ENCODE results near the gene ANKRD28.

ANKRD28 gene

DNA sequence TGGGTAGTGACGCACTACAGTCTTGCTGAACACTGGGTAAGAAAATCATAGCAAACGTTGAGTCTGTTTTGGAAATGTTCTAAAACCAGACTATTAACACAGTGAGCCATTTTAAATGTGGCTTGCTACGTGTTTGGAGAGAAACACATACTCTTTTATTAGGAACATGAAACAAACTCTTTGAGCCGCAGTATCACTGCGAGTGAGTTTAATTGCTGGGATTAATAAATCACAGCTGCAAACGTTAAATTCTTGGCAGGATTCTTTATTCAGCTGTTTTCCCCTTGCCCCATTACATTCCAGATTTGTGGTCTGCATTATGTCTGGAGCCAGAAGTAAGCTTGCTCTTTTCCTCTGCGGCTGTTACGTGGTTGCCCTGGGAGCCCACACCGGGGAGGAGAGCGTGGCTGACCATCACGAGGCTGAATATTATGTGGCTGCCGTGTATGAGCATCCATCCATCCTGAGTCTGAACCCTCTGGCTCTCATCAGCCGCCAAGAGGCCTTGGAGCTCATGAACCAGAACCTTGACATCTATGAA lies 162.6 kb downstream of the ANKRD28 start:
- H3K79me1 ChIP-seq (ENCODE audit: low read length), result no peaks in the 10 kb centered on the region
- no peaks in the 10 kb centered on the region for H3K36me3 ChIP-seq (ENCODE audit: control insufficient read depth, insufficient read depth, low read length)
- H3K79me2 ChIP-seq (ENCODE audit: control insufficient read depth, insufficient read depth, low read length), result no peaks in the 10 kb centered on the region
- no peak overlapping the region for H3K56ac ChIP-seq (ENCODE audit: low read length)
- no peak overlapping the region for H4K5ac ChIP-seq (ENCODE audit: low read length)
- no CpG with 5 or more reads among the region's 13 CpGs for WGBS (ENCODE audit: extremely low coverage, insufficient coverage, low lambda C conversion rate)
- H2BK5ac ChIP-seq (ENCODE audit: low read length), result no peak overlapping the region
- H3K27ac ChIP-seq (ENCODE audit: low read depth, low read length), result no peak overlapping the region
- H4K8ac ChIP-seq (ENCODE audit: low read depth, low read length), result no peak overlapping the region
- H3K18ac ChIP-seq (ENCODE audit: low read length), result no peak overlapping the region
- no peak overlapping the region for H3K23ac ChIP-seq (ENCODE audit: low read length)
- no peak overlapping the region for H3K9ac ChIP-seq (ENCODE audit: low read length)
- no peaks in the 10 kb centered on the region for H3K27me3 ChIP-seq (ENCODE audit: insufficient read depth, low read length, poor library complexity)
- no peak overlapping the region for H2BK15ac ChIP-seq (replicated peaks; ENCODE audit: low read depth)
- no peaks in the 10 kb centered on the region for H3K4me1 ChIP-seq (ENCODE audit: control insufficient read depth, low read depth, low read length)
- H3K4me3 ChIP-seq (ENCODE audit: low read length), result no peak overlapping the region
- H2AK5ac ChIP-seq (ENCODE audit: low read length), result no peak overlapping the region
- no peak overlapping the region for H3K4me2 ChIP-seq (ENCODE audit: low read length)
- H3K4ac ChIP-seq (ENCODE audit: low read depth, low read length), result no peak overlapping the region
- DNase-seq, result no peak
- no peak overlapping the region for H2BK120ac ChIP-seq (ENCODE audit: low read depth, low read length)

DNA sequence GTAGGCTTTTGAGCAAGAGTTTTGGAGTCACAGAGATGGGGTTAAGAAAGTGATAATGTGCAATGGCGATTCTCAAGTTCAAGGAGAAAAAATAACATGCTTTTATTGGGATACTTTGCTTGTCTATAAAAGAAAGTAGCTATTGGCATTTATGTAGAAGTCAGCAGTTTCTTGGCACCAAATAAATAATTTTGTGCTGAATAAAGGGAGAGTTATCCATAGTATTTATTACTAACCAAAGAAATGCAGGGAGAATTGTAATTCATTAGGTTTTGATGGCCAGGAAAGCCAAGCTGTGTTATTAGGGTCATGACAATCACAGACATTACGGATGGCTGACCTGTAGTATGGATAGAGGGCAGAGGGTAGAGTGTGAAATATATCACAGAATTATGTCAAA lies 163.1 kb downstream of the ANKRD28 start:
- WGBS (ENCODE audit: extremely low coverage, insufficient coverage, low lambda C conversion rate), result no CpG with 5 or more reads among the region's 2 CpGs
- no peak overlapping the region for H3K18ac ChIP-seq (ENCODE audit: low read length)
- H3K79me1 ChIP-seq (ENCODE audit: low read length), result no peaks in the 10 kb centered on the region
- no peak overlapping the region for H2BK5ac ChIP-seq (ENCODE audit: low read length)
- H3K4me2 ChIP-seq (ENCODE audit: low read length), result no peak overlapping the region
- no peaks in the 10 kb centered on the region for H3K27me3 ChIP-seq (ENCODE audit: insufficient read depth, low read length, poor library complexity)
- no peak overlapping the region for H2BK120ac ChIP-seq (ENCODE audit: low read depth, low read length)
- H3K4me3 ChIP-seq (ENCODE audit: low read length), result no peak overlapping the region
- H3K9ac ChIP-seq (ENCODE audit: low read length), result no peak overlapping the region
- H3K79me2 ChIP-seq (ENCODE audit: control insufficient read depth, insufficient read depth, low read length), result no peaks in the 10 kb centered on the region
- H4K8ac ChIP-seq (ENCODE audit: low read depth, low read length), result no peak overlapping the region
- no peak overlapping the region for H3K23ac ChIP-seq (ENCODE audit: low read length)
- no peak overlapping the region for H2BK15ac ChIP-seq (replicated peaks; ENCODE audit: low read depth)
- H3K27ac ChIP-seq (ENCODE audit: low read depth, low read length), result no peak overlapping the region
- no peak overlapping the region for H4K5ac ChIP-seq (ENCODE audit: low read length)
- H3K4me1 ChIP-seq (ENCODE audit: control insufficient read depth, low read depth, low read length), result no peaks in the 10 kb centered on the region
- no peak overlapping the region for H3K4ac ChIP-seq (ENCODE audit: low read depth, low read length)
- no peaks in the 10 kb centered on the region for H3K36me3 ChIP-seq (ENCODE audit: control insufficient read depth, insufficient read depth, low read length)
- no peak overlapping the region for H2AK5ac ChIP-seq (ENCODE audit: low read length)
- no peak overlapping the region for H3K56ac ChIP-seq (ENCODE audit: low read length)
- DNase-seq, result no peak

DNA sequence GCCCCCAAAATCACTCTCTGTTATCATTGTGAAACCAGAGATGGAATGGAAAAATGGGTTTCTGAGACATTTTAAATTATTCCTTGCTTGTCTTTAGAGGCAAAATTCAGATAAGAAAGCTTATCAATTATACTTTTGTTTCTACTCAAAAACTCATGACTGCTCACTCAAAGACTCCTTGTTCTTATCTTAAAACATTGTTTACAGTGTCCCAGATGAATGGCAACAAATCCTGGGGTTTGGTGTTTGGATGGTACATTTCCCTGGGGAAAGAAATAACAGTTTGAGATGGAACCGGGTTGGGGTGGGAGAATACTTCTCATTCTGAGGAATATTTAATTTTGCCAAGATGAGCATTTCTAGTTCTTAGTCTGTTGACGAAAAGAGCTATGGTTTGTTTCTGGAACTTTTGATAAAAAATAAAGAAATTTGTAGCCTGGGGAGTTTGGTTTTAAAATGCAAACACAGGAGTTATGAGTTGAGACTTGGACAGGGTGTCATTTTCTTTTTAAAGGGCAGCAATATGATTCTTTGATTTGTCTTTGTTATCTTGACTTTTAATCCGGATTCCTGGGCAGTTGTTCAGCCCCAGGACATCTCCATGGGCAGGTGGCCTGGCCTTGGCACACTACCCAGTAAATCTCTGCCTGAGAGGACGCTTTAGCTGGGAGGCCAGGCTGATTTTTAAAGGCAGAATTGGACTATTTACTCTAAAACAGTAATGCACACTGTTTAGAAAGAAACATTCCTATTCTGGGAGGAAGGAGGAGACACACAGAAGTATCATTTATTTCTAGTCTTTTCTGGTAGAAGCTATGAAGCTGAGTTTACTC lies 163.8 kb downstream of the ANKRD28 start:
- Histone ChIP-seq H3K18ac (ENCODE audit: low read length) (no peak overlapping the region), H2BK15ac (replicated peaks; ENCODE audit: low read depth) (no peak overlapping the region), H3K79me2 (ENCODE audit: control insufficient read depth, insufficient read depth, low read length) (no peaks in the 10 kb centered on the region), H3K79me1 (ENCODE audit: low read length) (no peaks in the 10 kb centered on the region), H2AK5ac (ENCODE audit: low read length) (no peak overlapping the region), H3K27me3 (ENCODE audit: insufficient read depth, low read length, poor library complexity) (no peaks in the 10 kb centered on the region), H2BK120ac (ENCODE audit: low read depth, low read length) (no peak overlapping the region), H3K23ac (ENCODE audit: low read length) (no peak overlapping the region), H3K27ac (ENCODE audit: low read depth, low read length) (no peak overlapping the region), H3K4me1 (ENCODE audit: control insufficient read depth, low read depth, low read length) (no peaks in the 10 kb centered on the region), H4K5ac (ENCODE audit: low read length) (no peak overlapping the region), H4K8ac (ENCODE audit: low read depth, low read length) (no peak overlapping the region), H3K9ac (ENCODE audit: low read length) (no peak overlapping the region), H2BK5ac (ENCODE audit: low read length) (no peak overlapping the region), H3K4me3 (ENCODE audit: low read length) (no peak overlapping the region), H3K4ac (ENCODE audit: low read depth, low read length) (no peak overlapping the region), H3K56ac (ENCODE audit: low read length) (no peak overlapping the region), H3K36me3 (ENCODE audit: control insufficient read depth, insufficient read depth, low read length) (no peaks in the 10 kb centered on the region), H3K4me2 (ENCODE audit: low read length) (no peak overlapping the region)
- no CpG with 5 or more reads among the region's 4 CpGs for WGBS (ENCODE audit: extremely low coverage, insufficient coverage, low lambda C conversion rate)
- no peak for DNase-seq

DNA sequence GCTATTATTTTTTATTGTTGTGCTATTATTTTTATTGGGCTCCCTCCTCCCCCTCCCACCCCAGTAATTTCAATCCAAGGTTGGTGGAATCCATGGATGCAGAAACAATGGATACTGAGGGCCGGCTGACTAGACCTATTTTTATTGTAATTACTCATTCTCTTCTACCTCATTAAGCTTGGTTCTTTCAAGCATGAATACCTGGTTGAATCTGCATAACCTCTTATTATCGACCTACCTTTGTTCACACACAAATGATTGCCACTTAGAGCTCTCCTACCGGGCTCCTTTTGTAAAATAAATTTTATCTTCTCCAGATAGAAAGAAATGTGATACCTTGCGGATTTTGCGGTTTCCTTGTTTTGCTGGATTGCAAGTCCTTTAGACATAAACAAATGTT lies 164.6 kb downstream of the ANKRD28 start:
- H2BK5ac ChIP-seq (ENCODE audit: low read length), result no peak overlapping the region
- H3K4ac ChIP-seq (ENCODE audit: low read depth, low read length), result no peak overlapping the region
- no peaks in the 10 kb centered on the region for H3K27me3 ChIP-seq (ENCODE audit: insufficient read depth, low read length, poor library complexity)
- no peak overlapping the region for H3K9ac ChIP-seq (ENCODE audit: low read length)
- no peak overlapping the region for H3K27ac ChIP-seq (ENCODE audit: low read depth, low read length)
- H3K4me1 ChIP-seq (ENCODE audit: control insufficient read depth, low read depth, low read length), result no peaks in the 10 kb centered on the region
- no peak for DNase-seq
- no peak overlapping the region for H2AK5ac ChIP-seq (ENCODE audit: low read length)
- H3K79me2 ChIP-seq (ENCODE audit: control insufficient read depth, insufficient read depth, low read length), result no peaks in the 10 kb centered on the region
- no peak overlapping the region for H3K4me2 ChIP-seq (ENCODE audit: low read length)
- no peak overlapping the region for H4K8ac ChIP-seq (ENCODE audit: low read depth, low read length)
- H3K79me1 ChIP-seq (ENCODE audit: low read length), result no peaks in the 10 kb centered on the region
- no CpG with 5 or more reads among the region's 5 CpGs for WGBS (ENCODE audit: extremely low coverage, insufficient coverage, low lambda C conversion rate)
- H2BK120ac ChIP-seq (ENCODE audit: low read depth, low read length), result no peak overlapping the region
- H3K36me3 ChIP-seq (ENCODE audit: control insufficient read depth, insufficient read depth, low read length), result no peaks in the 10 kb centered on the region
- H3K18ac ChIP-seq (ENCODE audit: low read length), result no peak overlapping the region
- H4K5ac ChIP-seq (ENCODE audit: low read length), result no peak overlapping the region
- H3K56ac ChIP-seq (ENCODE audit: low read length), result no peak overlapping the region
- H2BK15ac ChIP-seq (replicated peaks; ENCODE audit: low read depth), result no peak overlapping the region
- H3K4me3 ChIP-seq (ENCODE audit: low read length), result no peak overlapping the region
- H3K23ac ChIP-seq (ENCODE audit: low read length), result no peak overlapping the region

DNA sequence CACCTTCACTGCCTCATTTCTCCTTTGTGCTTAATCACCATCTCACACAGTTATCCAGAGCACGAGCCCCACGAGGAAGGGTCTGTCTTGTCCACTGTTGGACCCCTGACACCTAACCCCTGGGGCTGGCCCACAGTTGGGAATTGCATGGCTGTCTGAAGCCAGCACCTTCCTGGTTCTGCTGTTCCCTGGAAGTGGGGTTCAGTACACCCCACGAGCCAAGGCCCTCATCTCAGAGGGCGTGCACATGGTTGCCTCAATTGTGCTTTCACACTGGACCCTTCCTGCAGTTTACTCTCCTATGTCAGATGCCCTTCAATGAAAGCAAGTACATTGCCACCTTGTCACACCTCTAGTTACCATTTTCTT lies 165.6 kb downstream of the ANKRD28 start:
- no peak overlapping the region for H3K27ac ChIP-seq (ENCODE audit: low read depth, low read length)
- H4K5ac ChIP-seq (ENCODE audit: low read length), result no peak overlapping the region
- no peak overlapping the region for H3K4me2 ChIP-seq (ENCODE audit: low read length)
- no peak overlapping the region for H4K8ac ChIP-seq (ENCODE audit: low read depth, low read length)
- no peak overlapping the region for H3K4me3 ChIP-seq (ENCODE audit: low read length)
- H3K9ac ChIP-seq (ENCODE audit: low read length), result no peak overlapping the region
- no peaks in the 10 kb centered on the region for H3K4me1 ChIP-seq (ENCODE audit: control insufficient read depth, low read depth, low read length)
- H2AK5ac ChIP-seq (ENCODE audit: low read length), result no peak overlapping the region
- H3K36me3 ChIP-seq (ENCODE audit: control insufficient read depth, insufficient read depth, low read length), result no peaks in the 10 kb centered on the region
- DNase-seq, result no peak
- H3K79me1 ChIP-seq (ENCODE audit: low read length), result no peaks in the 10 kb centered on the region
- no peak overlapping the region for H3K4ac ChIP-seq (ENCODE audit: low read depth, low read length)
- no peaks in the 10 kb centered on the region for H3K27me3 ChIP-seq (ENCODE audit: insufficient read depth, low read length, poor library complexity)
- no peak overlapping the region for H3K23ac ChIP-seq (ENCODE audit: low read length)
- WGBS (ENCODE audit: extremely low coverage, insufficient coverage, low lambda C conversion rate), result no CpG with 5 or more reads among the region's 4 CpGs
- H2BK120ac ChIP-seq (ENCODE audit: low read depth, low read length), result no peak overlapping the region
- H3K18ac ChIP-seq (ENCODE audit: low read length), result no peak overlapping the region
- H3K79me2 ChIP-seq (ENCODE audit: control insufficient read depth, insufficient read depth, low read length), result no peaks in the 10 kb centered on the region
- peak overlapping the region; percentile 11 for H3K56ac ChIP-seq (ENCODE audit: low read length)
- H2BK5ac ChIP-seq (ENCODE audit: low read length), result no peak overlapping the region
- no peak overlapping the region for H2BK15ac ChIP-seq (replicated peaks; ENCODE audit: low read depth)

All from mesendoderm (in vitro differentiated cells).